ENCODE results near the gene ACAP1.
"Not testable (repeated sequence)": the region's sequence is repeated elsewhere in the genome, so short reads cannot be mapped to it uniquely, and the experiment has no call there.

DNA sequence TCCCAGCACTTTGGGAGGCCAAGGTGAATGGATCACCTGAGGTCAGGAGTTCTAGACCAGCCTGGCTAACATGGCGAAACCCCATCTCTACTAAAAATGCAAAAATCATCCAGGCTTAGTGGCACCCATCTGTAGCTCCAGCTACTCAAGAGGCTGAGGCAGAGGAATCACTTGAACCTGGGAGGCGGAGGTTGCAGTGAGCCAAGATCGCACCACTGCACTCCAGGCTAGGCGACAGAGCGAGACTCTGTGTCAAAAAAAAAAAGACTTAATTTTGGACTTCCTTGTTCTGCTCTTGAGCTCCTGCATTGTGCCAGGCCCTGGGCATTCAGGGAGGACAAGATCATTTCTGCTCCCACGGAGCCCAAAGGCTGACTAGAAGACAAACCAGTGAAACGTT lies 1.3 kb downstream of the ACAP1 start:
- TF ChIP-seq, protein P1, sequence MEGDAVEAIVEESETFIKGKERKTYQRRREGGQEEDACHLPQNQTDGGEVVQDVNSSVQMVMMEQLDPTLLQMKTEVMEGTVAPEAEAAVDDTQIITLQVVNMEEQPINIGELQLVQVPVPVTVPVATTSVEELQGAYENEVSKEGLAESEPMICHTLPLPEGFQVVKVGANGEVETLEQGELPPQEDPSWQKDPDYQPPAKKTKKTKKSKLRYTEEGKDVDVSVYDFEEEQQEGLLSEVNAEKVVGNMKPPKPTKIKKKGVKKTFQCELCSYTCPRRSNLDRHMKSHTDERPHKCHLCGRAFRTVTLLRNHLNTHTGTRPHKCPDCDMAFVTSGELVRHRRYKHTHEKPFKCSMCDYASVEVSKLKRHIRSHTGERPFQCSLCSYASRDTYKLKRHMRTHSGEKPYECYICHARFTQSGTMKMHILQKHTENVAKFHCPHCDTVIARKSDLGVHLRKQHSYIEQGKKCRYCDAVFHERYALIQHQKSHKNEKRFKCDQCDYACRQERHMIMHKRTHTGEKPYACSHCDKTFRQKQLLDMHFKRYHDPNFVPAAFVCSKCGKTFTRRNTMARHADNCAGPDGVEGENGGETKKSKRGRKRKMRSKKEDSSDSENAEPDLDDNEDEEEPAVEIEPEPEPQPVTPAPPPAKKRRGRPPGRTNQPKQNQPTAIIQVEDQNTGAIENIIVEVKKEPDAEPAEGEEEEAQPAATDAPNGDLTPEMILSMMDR (IDR thresholded peaks at IDR 0.05) = not testable (repeated sequence)
- TF ChIP-seq POLR2A (IDR thresholded peaks at IDR 0.05) = not testable (repeated sequence)
